ENCODE data around the gene NR2F1-AS1. TPM values are rescaled to one million over a fixed set of nuclear protein-coding genes. Genes with fewer than 3 reads are reported as not detected.
A peak's percentile ranks its signal among the peaks of the same experiment; 100 is the strongest.

NR2F1-AS1 gene
- total RNA-seq, 2 donors from 2014 or later = 11.9 to 12.4 TPM

- TF ChIP-seq POLR2AphosphoS5 (IDR thresholded peaks at IDR 0.05) = no peak
- TF ChIP-seq CTCF (IDR thresholded peaks at IDR 0.05) = no peak
- no peak for TF ChIP-seq POLR2A (IDR thresholded peaks at IDR 0.05)
- H3K9me3 ChIP-seq = no peaks in the 10 kb centered on the region
- H3K4me1 ChIP-seq (replicated peaks) = no peaks in the 10 kb centered on the region
- DNase-seq (ENCODE audit: low spot score) = no peak
- no peaks in the 10 kb centered on the region for H3K36me3 ChIP-seq
- H3K4me3 ChIP-seq = peak overlapping the region; percentile 45 to 56
- peak overlapping the region; percentile 81 to 89 for H3K27ac ChIP-seq
- H3K27me3 ChIP-seq (replicated peaks; ENCODE audit: insufficient read depth) = no peaks in the 10 kb centered on the region
- intact Hi-C loops (cut with DNase I) = loop anchor here (5.0 to 10.0 kb wide), 7 partner anchors 47 to 1115 kb away; no protein-coding TSS in a partner anchor
- 1% methylated on average over 31 of the region's 32 CpGs for WGBS
Measured at GRCh38 chr5:93579692-93580062, 1.3 kb downstream of the NR2F1-AS1 start.

GRCh38 chr5:93578813-93579691, 2.0 kb downstream of the NR2F1-AS1 start:
- intact Hi-C loops (cut with DNase I) = loop anchor here (5.0 to 10.0 kb wide), 3 partner anchors 154 to 1116 kb away; no protein-coding TSS in a partner anchor
- Histone ChIP-seq H3K4me1 (replicated peaks) (no peaks in the 10 kb centered on the region), H3K27me3 (replicated peaks; ENCODE audit: insufficient read depth) (no peaks in the 10 kb centered on the region)

GRCh38 chr5:93577854-93578812, 2.9 kb downstream of the NR2F1-AS1 start:
- no peak for DNase-seq (ENCODE audit: low spot score)

More at GRCh38 chr5:93578813-93579691, 2.0 kb downstream of the NR2F1-AS1 start:
- DNase-seq (ENCODE audit: low spot score) = no peak
- no peaks in the 10 kb centered on the region for H3K36me3 ChIP-seq
- whole genome bisulfite sequencing = 21% methylated on average over 34 of the region's 49 CpGs
- TF ChIP-seq POLR2A (IDR thresholded peaks at IDR 0.05) (no peak), POLR2AphosphoS5 (IDR thresholded peaks at IDR 0.05) (no peak), CTCF (IDR thresholded peaks at IDR 0.05) (no peak)
- no peaks in the 10 kb centered on the region for H3K9me3 ChIP-seq
- peak overlapping the region; percentile 45 to 56 for H3K4me3 ChIP-seq
- peak overlapping the region; percentile 81 to 89 for H3K27ac ChIP-seq

More at GRCh38 chr5:93577854-93578812, 2.9 kb downstream of the NR2F1-AS1 start:
- WGBS = 70% methylated on average over 25 of the region's 25 CpGs
- peak overlapping the region; percentile 81 to 89 for H3K27ac ChIP-seq
- H3K36me3 ChIP-seq = no peaks in the 10 kb centered on the region
- H3K4me3 ChIP-seq = peak overlapping the region in 1 of 2 donors; percentile 45
- H3K27me3 ChIP-seq (replicated peaks; ENCODE audit: insufficient read depth) = no peaks in the 10 kb centered on the region
- no peaks in the 10 kb centered on the region for H3K4me1 ChIP-seq (replicated peaks)
- intact Hi-C loops (cut with DNase I) = loop anchor here (5.0 to 10.0 kb wide), 3 partner anchors 153 to 1117 kb away; no protein-coding TSS in a partner anchor
- H3K9me3 ChIP-seq = no peaks in the 10 kb centered on the region
- TF ChIP-seq POLR2A (IDR thresholded peaks at IDR 0.05) = no peak
- no peak for TF ChIP-seq CTCF (IDR thresholded peaks at IDR 0.05)
- no peak for TF ChIP-seq POLR2AphosphoS5 (IDR thresholded peaks at IDR 0.05)

All from prostate gland (tissue), 2 donors.